HEK293 (cell line): ENCODE measurements around the gene DNAH6.

Source experiments
- CTCF ChIA-PET: fragments of 350-600 bp; formaldehyde crosslinking; extraction: SDS; loops from one replicate; lab custom pipeline; 2021; ENCODE audit warnings: antibody characterized with exemption; lab: Yijun Ruan, JAX
- POLR2A ChIA-PET: fragments of 300-600 bp; formaldehyde crosslinking; extraction: SDS; loops from one replicate; lab custom pipeline; 2020; ENCODE audit warnings: antibody characterized with exemption, inconsistent platforms; lab: Yijun Ruan, JAX
- H3K27ac ChIP-seq: fragments of 200-500 bp; sonication (Bioruptor generic); 2 replicates; pipeline ENCODE4 v1.5.1; 2014; ENCODE audit warnings: low read depth, low read length, control low read depth, inconsistent platforms; ENCODE audit errors: extremely low read depth
- H3K36me3 ChIP-seq, 2 experiments: fragments of 200-500 bp in 1 of 2; sonication (Bioruptor generic) in 1 of 2; 1 replicate in 1 of 2; 2 replicates in 1 of 2; pipeline ENCODE4 v1.5.1; 2014 to 2017; ENCODE audit warnings: inconsistent platforms in 2 of 2, low read length in 2 of 2; ENCODE audit not compliant: control insufficient read depth in 2 of 2, insufficient read depth in 1 of 2
- H3K4me1 ChIP-seq: fragments of 200-500 bp; sonication (Bioruptor generic); 2 replicates; pipeline ENCODE4 v1.5.1; 2014; ENCODE audit warnings: mild to moderate bottlenecking, low read length, inconsistent platforms; ENCODE audit not compliant: control insufficient read depth, insufficient read depth
- H3K4me3 ChIP-seq: 2 replicates; pipeline ENCODE4 v1.5.1; 2011; ENCODE audit warnings: low read depth, mild to moderate bottlenecking, control low read depth, low read length, moderate library complexity
- H3K9me3 ChIP-seq: fragments of 200-500 bp; sonication (Bioruptor generic); 2 replicates; pipeline ENCODE4 v1.5.1; 2014; ENCODE audit warnings: low read depth, low read length, inconsistent platforms; ENCODE audit not compliant: control insufficient read depth, insufficient read depth
- HOXA7 ChIP-seq: sonication (generic); formaldehyde crosslinking; IDR thresholded peaks from 2 replicates; pipeline ENCODE4 v1.8.1; 2022; ENCODE audit warnings: missing genetic modification reagents, borderline replicate concordance
- KLF17 ChIP-seq: fragments of 450-650 bp; formaldehyde crosslinking; IDR thresholded peaks from 2 replicates; pipeline ENCODE4 v1.5.1; 2016; ENCODE audit warnings: missing biosample characterization, missing genetic modification characterization
- OSR2 ChIP-seq: fragments of 450-650 bp; formaldehyde crosslinking; IDR thresholded peaks from 2 replicates; pipeline ENCODE4 v1.5.1; 2016; ENCODE audit warnings: missing biosample characterization, missing genetic modification characterization
- SETDB1 ChIP-seq: IDR thresholded peaks from one replicate; pipeline ENCODE4 v1.6.1; 2017; ENCODE audit warnings: mild to moderate bottlenecking, low read length, moderate library complexity, mixed read lengths; ENCODE audit not compliant: insufficient read length
- ZBTB20 ChIP-seq: fragments of 450-650 bp; formaldehyde crosslinking; IDR thresholded peaks from 2 replicates; pipeline ENCODE4 v1.5.1; 2016; ENCODE audit warnings: missing biosample characterization, missing genetic modification characterization
- ZIC2 ChIP-seq: fragments of 450-650 bp; formaldehyde crosslinking; IDR thresholded peaks from 2 replicates; pipeline ENCODE4 v1.5.1; 2016; ENCODE audit warnings: missing biosample characterization, missing genetic modification characterization
- ZNF157 ChIP-seq: fragments of 450-650 bp; formaldehyde crosslinking; IDR thresholded peaks from 2 replicates; pipeline ENCODE4 v1.5.1; 2016; ENCODE audit warnings: missing biosample characterization, missing genetic modification characterization
- ZNF16 ChIP-seq: fragments of 450-650 bp; formaldehyde crosslinking; IDR thresholded peaks from 2 replicates; pipeline ENCODE4 v1.5.1; 2016; ENCODE audit warnings: low read depth, missing biosample characterization, missing genetic modification characterization
- ZNF174 ChIP-seq: fragments of 450-650 bp; formaldehyde crosslinking; IDR thresholded peaks from 2 replicates; pipeline ENCODE4 v1.5.0; 2017; ENCODE audit warnings: missing biosample characterization, mild to moderate bottlenecking, missing genetic modification characterization
- ZNF19 ChIP-seq: fragments of 450-650 bp; formaldehyde crosslinking; IDR thresholded peaks from 2 replicates; pipeline ENCODE4; 2016; ENCODE audit warnings: missing biosample characterization, missing genetic modification characterization, low read depth
- ZNF23 ChIP-seq: fragments of 450-650 bp; formaldehyde crosslinking; IDR thresholded peaks from 2 replicates; pipeline ENCODE4 v1.5.1; 2016; ENCODE audit warnings: missing biosample characterization, missing genetic modification characterization, borderline replicate concordance
- ZNF354C ChIP-seq: fragments of 450-650 bp; formaldehyde crosslinking; IDR thresholded peaks from 2 replicates; pipeline ENCODE4 v1.5.1; 2016; ENCODE audit warnings: missing biosample characterization, missing genetic modification characterization, low read depth, borderline replicate concordance
- ZNF501 ChIP-seq: fragments of 450-650 bp; formaldehyde crosslinking; IDR thresholded peaks from 2 replicates; pipeline ENCODE4 v1.5.1; 2016; ENCODE audit warnings: missing biosample characterization, missing genetic modification characterization
- ZNF529 ChIP-seq: fragments of 450-650 bp; formaldehyde crosslinking; IDR thresholded peaks from 2 replicates; pipeline ENCODE4 v1.5.1; 2017; ENCODE audit warnings: missing genetic modification characterization, missing biosample characterization; ENCODE audit not compliant: insufficient replicate concordance
- ZNF548 ChIP-seq: fragments of 450-650 bp; formaldehyde crosslinking; IDR thresholded peaks from 2 replicates; pipeline ENCODE4 v1.5.1; 2016; ENCODE audit warnings: missing biosample characterization, missing genetic modification characterization
- ZNF571 ChIP-seq: fragments of 450-650 bp; formaldehyde crosslinking; IDR thresholded peaks from 2 replicates; pipeline ENCODE4 v1.5.0; 2017; ENCODE audit warnings: missing biosample characterization, missing genetic modification characterization
- ZNF747 ChIP-seq: fragments of 450-650 bp; formaldehyde crosslinking; IDR thresholded peaks from 2 replicates; pipeline ENCODE4 v1.5.1; 2016; ENCODE audit warnings: missing biosample characterization, missing genetic modification characterization
- TF ChIP-seq, protein P1 (sequence below): fragments of 450-650 bp; formaldehyde crosslinking; IDR thresholded peaks from 2 replicates; pipeline ENCODE4 v1.5.1; 2017; ENCODE audit warnings: missing biosample characterization, mild to moderate bottlenecking, missing genetic modification characterization, moderate library complexity
- TF ChIP-seq, protein P2 (sequence below): fragments of 450-650 bp; formaldehyde crosslinking; IDR thresholded peaks from 2 replicates; pipeline ENCODE4 v1.5.1; 2016; ENCODE audit warnings: missing biosample characterization, missing genetic modification characterization
- TF ChIP-seq, protein P3 (sequence below): fragments of 450-650 bp; formaldehyde crosslinking; IDR thresholded peaks from 2 replicates; pipeline ENCODE4 v1.5.1; 2016; ENCODE audit warnings: missing biosample characterization, missing genetic modification characterization
- TF ChIP-seq, protein P4 (sequence below): fragments of 450-650 bp; formaldehyde crosslinking; IDR thresholded peaks from 2 replicates; pipeline ENCODE4 v1.5.1; 2016; ENCODE audit warnings: missing biosample characterization, missing genetic modification characterization, borderline replicate concordance

DNAH6 gene

DNA sequence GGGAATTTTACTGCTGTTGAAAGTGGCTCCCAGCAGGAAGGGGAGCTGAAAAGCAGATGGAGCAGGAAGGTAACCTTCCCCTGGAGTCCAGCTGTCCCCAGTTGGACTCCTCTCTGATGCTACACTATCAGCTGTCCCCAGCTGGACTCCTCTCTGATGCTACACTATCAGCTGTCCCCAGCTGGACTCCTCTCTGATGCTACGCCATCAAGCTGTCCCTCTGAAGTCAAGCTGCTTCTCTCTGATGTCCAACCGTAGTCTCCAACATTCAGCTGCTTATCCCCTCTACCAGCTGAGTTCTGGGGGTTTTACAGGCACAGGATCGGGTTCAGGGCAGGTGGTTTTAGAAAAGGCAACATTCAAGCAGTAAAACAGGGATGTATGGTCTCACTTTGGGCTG is 37.4 kb upstream of the DNAH6 start:
- no peaks in the 10 kb centered on the region for H3K36me3 ChIP-seq
- no peak overlapping the region for H3K27ac ChIP-seq
- H3K9me3 ChIP-seq: no peaks in the 10 kb centered on the region
- ChIA-PET POLR2A (no interaction called here), CTCF (no interaction called here)
- no peak overlapping the region for H3K4me3 ChIP-seq
- TF ChIP-seq OSR2 (tag by site-specific recombination) (no peak), ZIC2 (tag by site-specific recombination) (0 out of 2 replicates have a peak, but pooled peaks have one; percentile 21), ZNF548 (tag by site-specific recombination) (no peak), ZNF19 (tag by site-specific recombination) (no peak)
- H3K4me1 ChIP-seq: no peaks in the 10 kb centered on the region

- Histone ChIP-seq H3K27ac (no peak overlapping the region), H3K9me3 (no peaks in the 10 kb centered on the region), H3K4me3 (no peak overlapping the region), H3K36me3 (no peaks in the 10 kb centered on the region), H3K4me1 (peaks cover 3% of the 10 kb centered on the region; the same call in 1 of the 2 replicates)
- ChIA-PET POLR2A (no interaction called here), CTCF (interaction anchor here (0.6 to 0.7 kb wide), 2 partner anchors 10 to 433 kb away, joined by 3 read pairs; no protein-coding TSS in a partner anchor)
- no peak for TF ChIP-seq SETDB1
- no peak for TF ChIP-seq ZNF571 (tag by site-specific recombination)
- TF ChIP-seq ZNF23 (tag by site-specific recombination): no peak
- no peak for TF ChIP-seq ZBTB20 (tag by site-specific recombination)
- no peak for TF ChIP-seq HOXA7 (CRISPR knock-in tag)
- TF ChIP-seq, protein P1, sequence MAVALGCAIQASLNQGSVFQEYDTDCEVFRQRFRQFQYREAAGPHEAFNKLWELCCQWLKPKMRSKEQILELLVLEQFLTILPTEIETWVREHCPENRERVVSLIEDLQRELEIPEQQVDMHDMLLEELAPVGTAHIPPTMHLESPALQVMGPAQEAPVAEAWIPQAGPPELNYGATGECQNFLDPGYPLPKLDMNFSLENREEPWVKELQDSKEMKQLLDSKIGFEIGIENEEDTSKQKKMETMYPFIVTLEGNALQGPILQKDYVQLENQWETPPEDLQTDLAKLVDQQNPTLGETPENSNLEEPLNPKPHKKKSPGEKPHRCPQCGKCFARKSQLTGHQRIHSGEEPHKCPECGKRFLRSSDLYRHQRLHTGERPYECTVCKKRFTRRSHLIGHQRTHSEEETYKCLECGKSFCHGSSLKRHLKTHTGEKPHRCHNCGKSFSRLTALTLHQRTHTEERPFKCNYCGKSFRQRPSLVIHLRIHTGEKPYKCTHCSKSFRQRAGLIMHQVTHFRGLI (tag by site-specific recombination): no peak
- TF ChIP-seq ZNF501 (tag by site-specific recombination): no peak
- no peak for TF ChIP-seq ZNF16
- TF ChIP-seq, protein P2, sequence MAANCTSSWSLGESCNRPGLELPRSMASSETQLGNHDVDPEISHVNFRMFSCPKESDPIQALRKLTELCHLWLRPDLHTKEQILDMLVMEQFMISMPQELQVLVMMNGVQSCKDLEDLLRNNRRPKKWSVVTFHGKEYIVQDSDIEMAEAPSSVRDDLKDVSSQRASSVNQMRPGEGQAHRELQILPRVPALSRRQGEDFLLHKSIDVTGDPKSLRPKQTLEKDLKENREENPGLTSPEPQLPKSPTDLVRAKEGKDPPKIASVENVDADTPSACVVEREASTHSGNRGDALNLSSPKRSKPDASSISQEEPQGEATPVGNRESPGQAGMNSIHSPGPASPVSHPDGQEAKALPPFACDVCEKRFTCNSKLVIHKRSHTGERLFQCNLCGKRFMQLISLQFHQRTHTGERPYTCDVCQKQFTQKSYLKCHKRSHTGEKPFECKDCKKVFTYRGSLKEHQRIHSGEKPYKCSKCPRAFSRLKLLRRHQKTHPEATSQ (tag by site-specific recombination): no peak
- TF ChIP-seq ZNF157: no peak
- no peak for TF ChIP-seq ZNF19 (tag by site-specific recombination)
- TF ChIP-seq ZNF747: no peak
- no peak for TF ChIP-seq ZNF174
- TF ChIP-seq ZNF354C (tag by site-specific recombination): no peak
- no peak for TF ChIP-seq KLF17 (tag by site-specific recombination)
- TF ChIP-seq, protein P3, sequence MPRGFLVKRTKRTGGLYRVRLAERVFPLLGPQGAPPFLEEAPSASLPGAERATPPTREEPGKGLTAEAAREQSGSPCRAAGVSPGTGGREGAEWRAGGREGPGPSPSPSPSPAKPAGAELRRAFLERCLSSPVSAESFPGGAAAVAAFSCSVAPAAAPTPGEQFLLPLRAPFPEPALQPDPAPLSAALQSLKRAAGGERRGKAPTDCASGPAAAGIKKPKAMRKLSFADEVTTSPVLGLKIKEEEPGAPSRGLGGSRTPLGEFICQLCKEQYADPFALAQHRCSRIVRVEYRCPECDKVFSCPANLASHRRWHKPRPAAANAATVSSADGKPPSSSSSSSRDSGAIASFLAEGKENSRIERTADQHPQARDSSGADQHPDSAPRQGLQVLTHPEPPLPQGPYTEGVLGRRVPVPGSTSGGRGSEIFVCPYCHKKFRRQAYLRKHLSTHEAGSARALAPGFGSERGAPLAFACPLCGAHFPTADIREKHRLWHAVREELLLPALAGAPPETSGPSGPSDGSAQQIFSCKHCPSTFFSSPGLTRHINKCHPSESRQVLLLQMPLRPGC (tag by site-specific recombination): no peak
- TF ChIP-seq, protein P4, sequence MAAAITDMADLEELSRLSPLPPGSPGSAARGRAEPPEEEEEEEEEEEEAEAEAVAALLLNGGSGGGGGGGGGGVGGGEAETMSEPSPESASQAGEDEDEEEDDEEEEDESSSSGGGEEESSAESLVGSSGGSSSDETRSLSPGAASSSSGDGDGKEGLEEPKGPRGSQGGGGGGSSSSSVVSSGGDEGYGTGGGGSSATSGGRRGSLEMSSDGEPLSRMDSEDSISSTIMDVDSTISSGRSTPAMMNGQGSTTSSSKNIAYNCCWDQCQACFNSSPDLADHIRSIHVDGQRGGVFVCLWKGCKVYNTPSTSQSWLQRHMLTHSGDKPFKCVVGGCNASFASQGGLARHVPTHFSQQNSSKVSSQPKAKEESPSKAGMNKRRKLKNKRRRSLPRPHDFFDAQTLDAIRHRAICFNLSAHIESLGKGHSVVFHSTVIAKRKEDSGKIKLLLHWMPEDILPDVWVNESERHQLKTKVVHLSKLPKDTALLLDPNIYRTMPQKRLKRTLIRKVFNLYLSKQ (tag by site-specific recombination): no peak
- TF ChIP-seq ZNF529 (tag by site-specific recombination): no peak
Observed at GRCh38 chr2:84481702-84482101, 34.6 kb upstream of the DNAH6 start.
